CD4-positive, alpha-beta T cell (primary cell): ENCODE data around the gene TNS1. TPM values are rescaled to one million over a fixed set of nuclear protein-coding genes. Genes with fewer than 3 reads are reported as not detected.

ENCODE experiments used
- ATAC-seq: fragments of 200-7000 bp; cut with Tn5 transposase; one replicate; pipeline ENCODE4 v1.10.0; 2022; ENCODE audit warnings: mild to moderate bottlenecking; ENCODE audit not compliant: poor library complexity
- CTCF ChIA-PET: fragments of 350-600 bp; sonication (Branson Sonifier 250); formaldehyde crosslinking; loops from one replicate; lab custom pipeline; 2021; ENCODE audit warnings: antibody characterized with exemption, inconsistent platforms; lab: Charles Lee
- POLR2A ChIA-PET: fragments of 350-600 bp; sonication (Branson Sonifier 250); formaldehyde crosslinking; loops from one replicate; lab custom pipeline; 2021; ENCODE audit warnings: antibody characterized with exemption, inconsistent platforms; lab: Charles Lee
- DNase-seq, 14 experiments: peaks; one replicate each; pipeline ENCODE4 v3.0.0-alpha.2; 2013 to 2020; ENCODE audit warnings: mixed read lengths in 2 of 14
- H3K27ac ChIP-seq, 2 donors: one replicate each; pipeline versions ENCODE4 v1.5.1 to v1.7.0; 2013; ENCODE audit warnings: low read length in 2 of 2, low read depth in 1 of 2, mild to moderate bottlenecking in 1 of 2
- H3K27me3 ChIP-seq, 2 experiments: 1 replicate in 1 of 2; 2 replicates in 1 of 2; pipeline versions ENCODE4 v1.6.1 to v1.7.0; 2013; ENCODE audit warnings: low read length in 2 of 2, control low read depth in 1 of 2, mild to moderate bottlenecking in 1 of 2, moderate library complexity in 1 of 2; ENCODE audit not compliant: insufficient read depth in 2 of 2, control insufficient read depth in 1 of 2
- H3K36me3 ChIP-seq: one replicate; pipeline ENCODE4 v1.6.1; 2013; ENCODE audit warnings: low read length, control low read depth; ENCODE audit not compliant: insufficient read depth
- H3K4me1 ChIP-seq: one replicate; pipeline ENCODE4 v1.6.1; 2013; ENCODE audit warnings: low read length, control low read depth; ENCODE audit not compliant: insufficient read depth
- H3K4me3 ChIP-seq: one replicate; pipeline ENCODE4 v1.5.1; 2013; ENCODE audit warnings: mild to moderate bottlenecking, low read length, moderate library complexity
- H3K9me3 ChIP-seq, 2 experiments: 1 replicate in 1 of 2; 2 replicates in 1 of 2; pipeline versions ENCODE4 v1.6.1 to v1.7.0; 2013; ENCODE audit warnings: low read length in 2 of 2, mild to moderate bottlenecking in 2 of 2, control low read depth in 1 of 2, moderate library complexity in 1 of 2; ENCODE audit not compliant: control insufficient read depth in 1 of 2, insufficient read depth in 1 of 2
- H3K27ac Mint-ChIP-seq: one replicate; pipeline ENCODE4 v1.8.0; 2020; ENCODE audit warnings: mixed read lengths
- H3K27me3 Mint-ChIP-seq: one replicate; pipeline ENCODE4 v1.8.0; 2021; ENCODE audit warnings: mixed read lengths
- H3K36me3 Mint-ChIP-seq: one replicate; pipeline ENCODE4 v1.8.0; 2021; ENCODE audit warnings: low read depth, mixed read lengths
- H3K4me1 Mint-ChIP-seq: one replicate; pipeline ENCODE4 v1.8.0; 2021; ENCODE audit warnings: low read depth, mixed read lengths
- H3K4me3 Mint-ChIP-seq: one replicate; pipeline ENCODE4 v1.8.0; 2020; ENCODE audit warnings: mild to moderate bottlenecking, mixed read lengths
- H3K9me3 Mint-ChIP-seq: one replicate; pipeline ENCODE4 v1.8.0; 2020; ENCODE audit warnings: mixed read lengths
- intact Hi-C, 2 experiments: fragments of 100-400 bp; cut with DNase I in 1 of 2; cut with micrococcal nuclease in 1 of 2; formaldehyde crosslinking; loops; one replicate each; pipeline versions ENCODE4 v1.15.1 to v1.9.0; 2023 to 2025; cut with DNase I, micrococcal nuclease
- total RNA-seq, 174 experiments: library from RNA in 2 of 174; stranded (reverse) in 2 of 174; gene quantifications; one replicate each; pipeline ENCODE4 v1.2.3 and lab custom pipeline; 2021 to 2026
- TF ChIP-seq, protein P1 (sequence below): fragments of 200-600 bp; IDR thresholded peaks from one replicate; pipeline ENCODE4 v1.8.0; 2022; ENCODE audit warnings: antibody characterized with exemption, mild to moderate bottlenecking

The TNS1 gene
- total RNA-seq, 2 experiments from 2014 or later = 0.25 to 0.34 TPM

DNA sequence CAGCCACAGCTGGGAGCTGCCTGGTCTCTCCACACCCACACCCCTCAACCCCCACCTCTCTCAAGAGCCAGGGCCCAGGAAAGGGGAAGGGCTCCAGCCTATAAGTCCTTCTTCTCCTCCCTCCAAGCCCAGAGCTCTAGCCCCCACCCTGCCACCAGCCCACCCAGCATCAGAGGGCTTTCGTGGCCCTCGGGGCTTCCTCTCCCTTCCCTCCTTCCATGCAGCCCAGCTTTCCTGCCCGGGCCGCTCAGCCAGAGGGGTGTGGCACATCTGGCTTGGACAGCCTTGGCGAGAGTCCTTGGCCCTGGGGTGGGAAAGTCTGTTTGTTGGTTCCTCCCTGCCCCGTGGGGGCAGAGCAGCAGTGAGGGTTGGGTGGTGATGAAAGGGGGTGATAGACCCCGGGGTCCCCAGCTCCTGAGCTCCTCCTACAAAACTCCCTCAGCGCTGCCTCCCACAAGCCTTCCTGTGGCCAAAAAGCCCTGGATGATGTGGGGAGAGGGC lies 7.0 kb downstream of the TNS1 start:
- CTCF ChIA-PET = no interaction called here
- POLR2A ChIA-PET = no interaction called here

DNA sequence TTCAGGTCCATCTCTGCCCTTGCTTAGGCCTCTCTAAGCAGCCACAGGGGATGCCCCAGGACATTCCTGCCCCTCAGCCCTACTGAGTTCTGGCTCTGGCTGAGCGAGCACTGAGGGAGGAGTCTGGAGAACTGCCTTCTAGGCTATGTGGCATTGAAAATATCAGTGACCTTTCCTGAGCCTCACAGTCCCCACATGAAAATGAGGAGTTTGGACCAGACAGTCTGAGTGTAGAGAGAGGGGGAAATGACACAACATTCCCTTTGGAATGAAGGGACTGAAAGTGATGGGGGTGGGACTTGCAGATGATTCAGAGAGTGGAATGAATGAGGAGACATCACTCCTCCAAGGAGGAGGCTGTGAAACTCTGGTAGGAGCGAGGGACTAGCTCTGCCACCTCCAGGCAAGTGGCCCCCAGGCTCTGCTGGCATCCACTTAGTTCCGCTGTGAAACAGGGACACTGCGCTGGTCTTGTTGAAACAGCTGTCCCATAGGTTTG lies 8.0 kb downstream of the TNS1 start:
- POLR2A ChIA-PET = no interaction called here
- no peak for DNase-seq
- intact Hi-C loops = no loop called here

More for the DNA sequence above, 7.0 kb downstream of the TNS1 start:
- H3K9me3 ChIP-seq = no peaks in the 10 kb centered on the region
- no peak overlapping the region for H3K27ac ChIP-seq
- H3K4me1 ChIP-seq = no peaks in the 10 kb centered on the region
- H3K36me3 ChIP-seq = no peaks in the 10 kb centered on the region
- Mint-ChIP-seq H3K9me3 (no peaks in the 10 kb centered on the region), H3K27ac (no peak overlapping the region), H3K4me1 (no peaks in the 10 kb centered on the region), H3K27me3 (peaks cover 15% of the 10 kb centered on the region), H3K36me3 (no peaks in the 10 kb centered on the region), H3K4me3 (no peak overlapping the region)
- no peak for ATAC-seq
- H3K27me3 ChIP-seq = no peaks in the 10 kb centered on the region
- intact Hi-C loops = no loop called here
- DNase-seq = no peak
- TF ChIP-seq, protein P1, sequence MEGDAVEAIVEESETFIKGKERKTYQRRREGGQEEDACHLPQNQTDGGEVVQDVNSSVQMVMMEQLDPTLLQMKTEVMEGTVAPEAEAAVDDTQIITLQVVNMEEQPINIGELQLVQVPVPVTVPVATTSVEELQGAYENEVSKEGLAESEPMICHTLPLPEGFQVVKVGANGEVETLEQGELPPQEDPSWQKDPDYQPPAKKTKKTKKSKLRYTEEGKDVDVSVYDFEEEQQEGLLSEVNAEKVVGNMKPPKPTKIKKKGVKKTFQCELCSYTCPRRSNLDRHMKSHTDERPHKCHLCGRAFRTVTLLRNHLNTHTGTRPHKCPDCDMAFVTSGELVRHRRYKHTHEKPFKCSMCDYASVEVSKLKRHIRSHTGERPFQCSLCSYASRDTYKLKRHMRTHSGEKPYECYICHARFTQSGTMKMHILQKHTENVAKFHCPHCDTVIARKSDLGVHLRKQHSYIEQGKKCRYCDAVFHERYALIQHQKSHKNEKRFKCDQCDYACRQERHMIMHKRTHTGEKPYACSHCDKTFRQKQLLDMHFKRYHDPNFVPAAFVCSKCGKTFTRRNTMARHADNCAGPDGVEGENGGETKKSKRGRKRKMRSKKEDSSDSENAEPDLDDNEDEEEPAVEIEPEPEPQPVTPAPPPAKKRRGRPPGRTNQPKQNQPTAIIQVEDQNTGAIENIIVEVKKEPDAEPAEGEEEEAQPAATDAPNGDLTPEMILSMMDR = no peak
- H3K4me3 ChIP-seq = no peak overlapping the region

DNA sequence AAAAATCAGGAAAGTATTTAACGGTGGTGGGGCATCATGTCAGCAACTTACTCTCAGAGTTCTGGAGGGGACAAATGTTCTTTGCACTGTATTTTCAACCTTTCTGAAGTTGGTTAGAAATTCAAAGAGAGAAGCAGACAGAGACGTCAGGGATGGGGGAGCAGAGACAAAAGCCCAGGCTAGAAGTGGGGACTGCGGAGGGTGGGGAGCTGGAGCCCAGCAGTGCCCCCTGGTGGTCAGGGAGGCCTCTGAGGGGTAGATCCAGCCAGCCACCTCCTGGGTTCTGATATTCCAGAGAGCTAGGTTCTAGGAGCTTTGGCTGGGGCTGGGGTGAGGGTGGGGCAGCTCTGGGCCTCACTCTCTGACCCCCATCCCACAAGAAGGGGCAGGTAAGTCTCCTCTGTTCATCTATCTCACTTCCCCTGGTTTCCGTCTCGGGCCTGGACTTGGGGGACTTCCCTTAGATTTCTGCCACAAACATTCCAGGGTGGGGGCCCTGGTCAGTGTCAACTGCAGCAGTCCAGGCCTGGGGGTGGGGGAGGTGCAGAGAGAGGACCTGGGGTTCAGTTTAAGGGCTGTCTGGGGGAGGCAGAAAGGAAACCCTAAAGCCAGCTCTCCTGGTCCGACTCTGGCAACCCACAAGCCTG lies 8.9 kb downstream of the TNS1 start:
- H3K27ac ChIP-seq = no peak overlapping the region
- ChIA-PET POLR2A (no interaction called here), CTCF (no interaction called here)
- intact Hi-C loops = no loop called here
- no peak overlapping the region for H3K4me3 ChIP-seq
- DNase-seq (peak; percentile 13 to 66 (median 35)), ATAC-seq (no peak)
- Mint-ChIP-seq H3K4me3 (no peak overlapping the region), H3K27ac (no peak overlapping the region), H3K9me3 (no peaks in the 10 kb centered on the region), H3K4me1 (no peaks in the 10 kb centered on the region), H3K36me3 (no peaks in the 10 kb centered on the region), H3K27me3 (peaks cover 15% of the 10 kb centered on the region)
- TF ChIP-seq, protein P1 = peak; percentile 70
- H3K4me1 ChIP-seq = no peaks in the 10 kb centered on the region
- H3K27me3 ChIP-seq = no peaks in the 10 kb centered on the region
- no peaks in the 10 kb centered on the region for H3K9me3 ChIP-seq
- H3K36me3 ChIP-seq = no peaks in the 10 kb centered on the region

More for the DNA sequence above, 8.0 kb downstream of the TNS1 start:
- Histone ChIP-seq H3K27ac (no peak overlapping the region), H3K27me3 (no peaks in the 10 kb centered on the region), H3K9me3 (no peaks in the 10 kb centered on the region), H3K4me1 (no peaks in the 10 kb centered on the region), H3K36me3 (no peaks in the 10 kb centered on the region), H3K4me3 (no peak overlapping the region)
- no peaks in the 10 kb centered on the region for H3K9me3 Mint-ChIP-seq
- no peak overlapping the region for H3K4me3 Mint-ChIP-seq
- TF ChIP-seq, protein P1 = no peak
- peaks cover 15% of the 10 kb centered on the region for H3K27me3 Mint-ChIP-seq
- H3K4me1 Mint-ChIP-seq = no peaks in the 10 kb centered on the region
- no peaks in the 10 kb centered on the region for H3K36me3 Mint-ChIP-seq
- no peak overlapping the region for H3K27ac Mint-ChIP-seq
- CTCF ChIA-PET = no interaction called here
- ATAC-seq = no peak
